T-cell (primary cell): ENCODE data around the gene CNN3. TPM values are rescaled to one million over a fixed set of nuclear protein-coding genes. Genes with fewer than 3 reads are reported as not detected.

Experiments used
- ATAC-seq, 4 experiments: fragments of 200-7000 bp in 3 of 4; fragments of 150-1000 bp in 1 of 4; cut with Tn5 transposase; replicated peaks in 1 of 4; 1 replicate in 3 of 4; 2 replicates in 1 of 4; pipeline ENCODE4 v1.10.0; 2021; ENCODE audit warnings: moderate library complexity in 3 of 4, mild to moderate bottlenecking in 2 of 4, moderate number of reproducible peaks in 1 of 4
- CTCF ChIA-PET, 2 donors: fragments of 300-600 bp; sonication (Branson Sonifier 250); formaldehyde crosslinking; loops; one replicate each; lab custom pipeline; 2022; ENCODE audit warnings: antibody characterized with exemption in 2 of 2; lab: Charles Lee
- POLR2A ChIA-PET, 2 donors: fragments of 300-600 bp; sonication (Branson Sonifier 250); formaldehyde crosslinking; loops; one replicate each; lab custom pipeline; 2022; ENCODE audit warnings: antibody characterized with exemption in 2 of 2; lab: Charles Lee
- DNase-seq, 35 experiments: peaks; one replicate each; pipeline versions ENCODE4 v3.0.0 to v3.0.0-alpha.2; 2013 to 2023
- H3K27ac ChIP-seq: one replicate; pipeline ENCODE4 v1.5.1; 2013; ENCODE audit warnings: low read length
- H3K27me3 ChIP-seq, 2 experiments: replicated peaks in 1 of 2; 1 replicate in 1 of 2; 2 replicates in 1 of 2; pipeline versions ENCODE4 v1.6.1 to v1.7.0; 2013; ENCODE audit warnings: low read length in 1 of 2, mixed read lengths in 1 of 2; ENCODE audit not compliant: control insufficient read depth in 2 of 2, insufficient read depth in 2 of 2; ENCODE audit errors: extremely low read depth in 1 of 2
- H3K36me3 ChIP-seq, 2 donors: 1 replicate in 1 of 2; 2 replicates in 1 of 2; pipeline versions ENCODE4 v1.6.1 to v1.7.0; 2013; ENCODE audit warnings: low read length in 1 of 2; ENCODE audit not compliant: control insufficient read depth in 2 of 2, insufficient read depth in 1 of 2; ENCODE audit errors: extremely low read depth in 1 of 2
- H3K4me1 ChIP-seq, 2 experiments: 1 replicate in 1 of 2; 2 replicates in 1 of 2; pipeline versions ENCODE4 v1.6.1 to v1.7.0; 2013; ENCODE audit warnings: low read length in 2 of 2, mixed read lengths in 1 of 2; ENCODE audit not compliant: insufficient read depth in 2 of 2, control insufficient read depth in 1 of 2; ENCODE audit errors: extremely low read depth in 1 of 2
- H3K4me3 ChIP-seq, 2 donors: 1 replicate in 1 of 2; 2 replicates in 1 of 2; pipeline versions ENCODE4 v1.5.1 to v1.7.0; 2013; ENCODE audit warnings: mild to moderate bottlenecking in 2 of 2, low read length in 1 of 2, moderate library complexity in 1 of 2; ENCODE audit not compliant: control insufficient read depth in 1 of 2; ENCODE audit errors: extremely low read depth in 1 of 2
- H3K9me3 ChIP-seq: 2 replicates; pipeline ENCODE4 v1.7.0; 2013
- H3K27ac Mint-ChIP-seq, 2 donors: one replicate each; pipeline ENCODE4 v1.8.0; 2020 to 2021; ENCODE audit warnings: mild to moderate bottlenecking in 2 of 2, mixed read lengths in 2 of 2
- H3K27me3 Mint-ChIP-seq, 2 donors: one replicate each; pipeline ENCODE4 v1.8.0; 2021 to 2022; ENCODE audit warnings: mixed read lengths in 2 of 2
- H3K36me3 Mint-ChIP-seq: one replicate; pipeline ENCODE4 v1.8.0; 2021; ENCODE audit warnings: mixed read lengths
- H3K4me1 Mint-ChIP-seq, 3 donors: one replicate each; pipeline ENCODE4 v1.8.0; 2020 to 2022; ENCODE audit warnings: mixed read lengths in 3 of 3, mild to moderate bottlenecking in 1 of 3
- H3K4me3 Mint-ChIP-seq, 3 donors: one replicate each; pipeline ENCODE4 v1.8.0; 2020 to 2022; ENCODE audit warnings: mild to moderate bottlenecking in 3 of 3, mixed read lengths in 3 of 3, moderate library complexity in 3 of 3
- H3K9me3 Mint-ChIP-seq, 3 donors: one replicate each; pipeline ENCODE4 v1.8.0; 2020 to 2022; ENCODE audit warnings: mixed read lengths in 3 of 3
- WGBS: methylation state at CpG from one replicate; pipeline ENCODE4 v1.1.5; 2013; ENCODE audit warnings: missing lambda C conversion rate; ENCODE audit not compliant: insufficient coverage; 5-methylcytosine and 5-hydroxymethylcytosine counted together
- total RNA-seq, 35 experiments: library from RNA in 6 of 35; stranded (reverse) in 6 of 35; fragments of 120-200 nt in 1 of 35; gene quantifications; one replicate each; pipeline versions ENCODE4 v1.2.1 to v1.2.4 and lab custom pipeline; 2013 to 2026

Gene CNN3
- total RNA-seq (1 to 10 TPM; 2.0 to 7.3 (median 5.0) TPM), total RNA-seq (lab: John Stamatoyannopoulos, UW) (1.7 to 11.7 (median 4.1) reads per million in 29 experiments)
- 3.3 TPM for total RNA-seq (2013)

- Histone ChIP-seq H3K27me3 (peaks cover 8 to 27% of the 10 kb centered on the region in 2 experiments), H3K4me3 (peak within 1 kb of the TSS; percentile 50 to 71), H3K4me1 (peaks cover 10 to 15% of the 10 kb centered on the region in 2 experiments), H3K27ac (no peak within 1 kb of the TSS), H3K36me3 (no peaks in the 10 kb centered on the region), H3K9me3 (no peaks in the 10 kb centered on the region)
- WGBS: 2% methylated on average over 56 of the region's 57 CpGs
- Mint-ChIP-seq H3K27ac (peak within 1 kb of the TSS; percentile 54 to 83), H3K9me3 (no peaks in the 10 kb centered on the region), H3K4me3 (peak within 1 kb of the TSS; percentile 86 to 88 (median 87)), H3K4me1 (peaks cover 22 to 29% (median 24%) of the 10 kb centered on the region in 3 donors), H3K27me3 (peaks cover 12 to 42% of the 10 kb centered on the region in 2 donors), H3K36me3 (peaks cover 3% of the 10 kb centered on the region)
- ChIA-PET POLR2A (no interaction called here), CTCF (no interaction called here)
- ATAC-seq (peak; percentile 85 to 89 (median 88)), DNase-seq (peak; percentile 25 to 75 (median 56))
These were observed at the start of gene CNN3 for GRCh38 chr1:94926915-94927404. CNN3 (minus strand) TSS chr1:94927110; CDS start chr1:94926894, 216 bp downstream.

DNA sequence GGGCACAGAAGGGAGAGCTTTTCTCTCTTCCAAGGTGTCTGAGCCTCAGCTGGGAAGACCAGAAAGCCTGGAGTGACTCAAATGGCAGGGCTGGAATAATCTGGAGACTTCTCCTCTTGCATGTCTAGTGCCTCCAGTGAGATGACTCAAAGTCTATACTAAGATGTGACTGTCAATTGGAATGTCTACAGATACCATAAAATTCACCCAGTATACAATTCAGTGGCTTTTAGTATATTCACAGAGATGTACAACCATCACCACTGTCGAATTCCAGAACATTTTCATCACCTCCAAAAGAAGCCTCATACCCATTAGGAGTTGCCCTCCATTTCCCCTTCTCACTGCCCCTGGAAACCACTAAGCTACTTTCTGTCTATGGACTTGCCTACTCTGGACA lies 47.9 kb upstream of the CNN3 start:
- no peaks in the 10 kb centered on the region for H3K27me3 ChIP-seq
- no peak for ATAC-seq
- POLR2A ChIA-PET: no interaction called here
- H3K9me3 Mint-ChIP-seq: no peaks in the 10 kb centered on the region
- no peaks in the 10 kb centered on the region for H3K9me3 ChIP-seq
- no peak overlapping the region for H3K27ac ChIP-seq
- DNase-seq: no peak
- no peaks in the 10 kb centered on the region for H3K36me3 ChIP-seq
- CTCF ChIA-PET: no interaction called here
- no peaks in the 10 kb centered on the region for H3K27me3 Mint-ChIP-seq
- H3K27ac Mint-ChIP-seq: no peak overlapping the region
- H3K4me3 Mint-ChIP-seq: no peak overlapping the region
- peaks cover 0 to 6% (median 0%) of the 10 kb centered on the region in 3 donors for H3K4me1 Mint-ChIP-seq
- no peak overlapping the region for H3K4me3 ChIP-seq
- WGBS: 43% methylated on average over 1 of the region's 1 CpG
- no peaks in the 10 kb centered on the region for H3K4me1 ChIP-seq
- peaks cover 3% of the 10 kb centered on the region for H3K36me3 Mint-ChIP-seq

DNA sequence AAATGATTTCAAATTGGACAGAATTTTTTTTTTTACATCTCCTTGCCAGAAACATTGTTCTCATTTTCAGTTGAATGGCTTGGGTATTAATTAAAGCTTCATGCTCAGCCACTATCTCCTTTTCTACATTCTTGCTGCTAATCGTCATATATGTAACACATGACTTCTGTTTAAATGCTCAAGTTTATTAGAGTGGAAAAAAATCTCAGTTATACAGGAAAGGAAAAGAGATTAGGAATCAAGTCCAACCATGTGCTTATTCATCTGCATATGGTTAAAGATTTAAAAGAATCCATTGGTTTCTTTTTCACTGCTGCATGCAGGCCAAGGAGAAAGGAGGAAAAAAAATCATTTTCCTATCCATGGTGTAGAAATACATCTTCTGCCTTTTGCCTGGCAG lies 47.3 kb upstream of the CNN3 start:
- no peaks in the 10 kb centered on the region for H3K36me3 ChIP-seq

DNA sequence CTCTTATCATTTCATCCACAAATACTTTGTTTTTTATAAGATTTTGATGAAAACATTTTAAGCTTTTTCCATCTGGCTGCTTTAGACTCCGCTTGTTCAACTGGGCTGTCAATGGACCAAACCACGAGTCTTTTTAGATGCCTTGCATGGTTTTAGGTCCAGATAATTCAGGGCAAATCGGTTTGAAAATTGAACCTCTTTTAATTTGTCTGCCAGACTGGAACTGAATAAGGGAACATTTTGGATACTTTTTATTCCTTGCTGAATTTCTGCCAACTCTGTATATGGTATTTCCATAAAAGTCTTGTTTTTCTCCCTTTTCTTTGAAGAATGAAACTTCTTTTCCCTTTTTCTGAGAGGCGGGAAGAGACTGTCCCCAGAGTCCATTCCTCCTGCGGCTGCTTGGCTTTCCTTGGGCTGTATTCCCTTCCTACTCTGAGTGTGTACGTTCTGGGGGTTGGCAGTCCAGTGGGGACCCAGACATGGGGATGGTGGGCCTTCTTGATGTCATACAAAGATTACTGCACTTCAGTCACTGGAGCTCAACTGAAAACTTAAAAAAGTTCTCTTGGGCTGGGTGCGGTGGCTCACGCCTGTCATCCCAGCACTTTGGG lies 46.5 kb upstream of the CNN3 start:
- Histone ChIP-seq H3K4me3 (no peak overlapping the region), H3K27me3 (no peaks in the 10 kb centered on the region), H3K4me1 (no peaks in the 10 kb centered on the region), H3K36me3 (no peaks in the 10 kb centered on the region), H3K27ac (no peak overlapping the region), H3K9me3 (no peaks in the 10 kb centered on the region)
- H3K4me3 Mint-ChIP-seq: no peak overlapping the region
- POLR2A ChIA-PET: no interaction called here
- no peak for DNase-seq
- no peaks in the 10 kb centered on the region for H3K9me3 Mint-ChIP-seq
- 92% methylated on average over 4 of the region's 8 CpGs for WGBS
- H3K27me3 Mint-ChIP-seq: no peaks in the 10 kb centered on the region
- H3K4me1 Mint-ChIP-seq: no peaks in the 10 kb centered on the region
- no peak for ATAC-seq
- H3K27ac Mint-ChIP-seq: no peak overlapping the region
- CTCF ChIA-PET: no interaction called here
- no peaks in the 10 kb centered on the region for H3K36me3 Mint-ChIP-seq

More for the DNA sequence above, 47.3 kb upstream of the CNN3 start:
- no peaks in the 10 kb centered on the region for H3K27me3 Mint-ChIP-seq
- Histone ChIP-seq H3K4me1 (no peaks in the 10 kb centered on the region), H3K4me3 (no peak overlapping the region), H3K27ac (no peak overlapping the region), H3K27me3 (no peaks in the 10 kb centered on the region), H3K9me3 (no peaks in the 10 kb centered on the region)
- ChIA-PET CTCF (no interaction called here), POLR2A (no interaction called here)
- peaks cover under 1% of the 10 kb centered on the region for H3K36me3 Mint-ChIP-seq
- ATAC-seq (no peak), DNase-seq (no peak)
- no peak overlapping the region for H3K27ac Mint-ChIP-seq
- no peaks in the 10 kb centered on the region for H3K9me3 Mint-ChIP-seq
- peaks cover 0 to under 1% (median 0%) of the 10 kb centered on the region in 3 donors for H3K4me1 Mint-ChIP-seq
- WGBS: no CpG with 5 or more reads among the region's 1 CpG
- no peak overlapping the region for H3K4me3 Mint-ChIP-seq

DNA sequence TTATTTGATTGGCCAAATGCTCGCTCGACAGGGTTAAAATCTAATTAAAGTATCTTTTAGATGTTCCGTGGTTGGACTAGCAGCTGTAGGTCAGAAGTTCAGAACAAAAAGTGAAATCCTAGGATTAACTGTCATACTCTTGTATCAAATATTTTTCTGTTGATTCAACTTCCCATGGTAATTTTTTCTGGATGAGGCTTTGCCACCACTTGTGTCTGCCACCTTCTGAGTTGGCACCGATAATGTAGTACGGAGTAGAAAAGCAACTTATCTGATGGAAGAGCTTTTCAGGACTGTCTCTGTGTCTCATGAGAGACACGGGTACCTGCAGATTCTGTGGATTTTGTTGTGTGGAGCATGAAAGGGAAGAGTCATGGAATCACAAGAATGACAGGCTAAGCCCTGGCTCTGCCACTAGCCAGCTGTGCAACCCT lies 44.6 kb upstream of the CNN3 start:
- Mint-ChIP-seq H3K9me3 (no peaks in the 10 kb centered on the region), H3K27me3 (no peaks in the 10 kb centered on the region), H3K27ac (no peak overlapping the region), H3K4me1 (no peaks in the 10 kb centered on the region), H3K4me3 (no peak overlapping the region), H3K36me3 (no peaks in the 10 kb centered on the region)
- ChIA-PET POLR2A (no interaction called here), CTCF (no interaction called here)
- ATAC-seq: no peak
- no peak for DNase-seq
- WGBS: 83% methylated on average over 3 of the region's 6 CpGs
- Histone ChIP-seq H3K36me3 (no peaks in the 10 kb centered on the region), H3K27me3 (no peaks in the 10 kb centered on the region), H3K27ac (no peak overlapping the region), H3K9me3 (no peaks in the 10 kb centered on the region), H3K4me1 (no peaks in the 10 kb centered on the region), H3K4me3 (no peak overlapping the region)

GRCh38 chr1:94970783-94971182 lies 43.9 kb upstream of the CNN3 start:
- POLR2A ChIA-PET: no interaction called here
- no peak for ATAC-seq
- Mint-ChIP-seq H3K4me3 (no peak overlapping the region), H3K4me1 (no peaks in the 10 kb centered on the region), H3K27me3 (no peaks in the 10 kb centered on the region), H3K27ac (no peak overlapping the region), H3K36me3 (no peaks in the 10 kb centered on the region), H3K9me3 (no peaks in the 10 kb centered on the region)
- WGBS: no CpG with 5 or more reads among the region's 2 CpGs
- DNase-seq: no peak
- H3K4me3 ChIP-seq: no peak overlapping the region
- H3K27ac ChIP-seq: no peak overlapping the region
- no peaks in the 10 kb centered on the region for H3K9me3 ChIP-seq
- H3K36me3 ChIP-seq: no peaks in the 10 kb centered on the region
- CTCF ChIA-PET: no interaction called here
- H3K27me3 ChIP-seq: no peaks in the 10 kb centered on the region
- H3K4me1 ChIP-seq: no peaks in the 10 kb centered on the region
